ENCODE data around the gene ADRA2B.

Gene ADRA2B

GRCh38 chr2:96135621-96136020 lies 19.2 kb upstream of the ADRA2B start:
- Mint-ChIP-seq H3K27ac (peak overlapping the region; percentile 28), H3K9me3 (no peaks in the 10 kb centered on the region), H3K36me3 (ENCODE audit: low read depth) (no peaks in the 10 kb centered on the region), H3K4me3 (no peak overlapping the region), H3K27me3 (peaks cover 21% of the 10 kb centered on the region), H3K4me1 (ENCODE audit: low read depth) (peaks cover 9% of the 10 kb centered on the region)
- intact Hi-C loops (cut with micrococcal nuclease): no loop called here

GRCh38 chr2:96135171-96135570 lies 18.8 kb upstream of the ADRA2B start:
- H3K4me3 Mint-ChIP-seq: no peak overlapping the region
- no peak overlapping the region for H3K27ac Mint-ChIP-seq
- intact Hi-C loops (cut with micrococcal nuclease): no loop called here
- peaks cover 21% of the 10 kb centered on the region for H3K27me3 Mint-ChIP-seq
- no peaks in the 10 kb centered on the region for H3K36me3 Mint-ChIP-seq (ENCODE audit: low read depth)
- no peaks in the 10 kb centered on the region for H3K9me3 Mint-ChIP-seq
- H3K4me1 Mint-ChIP-seq (ENCODE audit: low read depth): peaks cover 9% of the 10 kb centered on the region

GRCh38 chr2:96134421-96134820 lies 18.1 kb upstream of the ADRA2B start:
- Mint-ChIP-seq H3K36me3 (ENCODE audit: low read depth) (no peaks in the 10 kb centered on the region), H3K9me3 (no peaks in the 10 kb centered on the region), H3K27ac (no peak overlapping the region), H3K27me3 (peaks cover 23% of the 10 kb centered on the region), H3K4me3 (no peak overlapping the region), H3K4me1 (ENCODE audit: low read depth) (peaks cover 9% of the 10 kb centered on the region)
- intact Hi-C loops (cut with micrococcal nuclease): no loop called here

- no peaks in the 10 kb centered on the region for H3K9me3 Mint-ChIP-seq
- H3K4me3 Mint-ChIP-seq: no peak overlapping the region
- intact Hi-C loops (cut with micrococcal nuclease): no loop called here
- H3K4me1 Mint-ChIP-seq (ENCODE audit: low read depth): no peaks in the 10 kb centered on the region
- H3K36me3 Mint-ChIP-seq (ENCODE audit: low read depth): no peaks in the 10 kb centered on the region
- H3K27ac Mint-ChIP-seq: no peak overlapping the region
- H3K27me3 Mint-ChIP-seq: peaks cover 18% of the 10 kb centered on the region
Observed at GRCh38 chr2:96131813-96132745, 15.7 kb upstream of the ADRA2B start.

- H3K4me3 Mint-ChIP-seq: no peak overlapping the region
- H3K4me1 Mint-ChIP-seq (ENCODE audit: low read depth): no peaks in the 10 kb centered on the region
- intact Hi-C loops (cut with micrococcal nuclease): no loop called here
- H3K36me3 Mint-ChIP-seq (ENCODE audit: low read depth): no peaks in the 10 kb centered on the region
- no peaks in the 10 kb centered on the region for H3K9me3 Mint-ChIP-seq
- H3K27me3 Mint-ChIP-seq: peaks cover 18% of the 10 kb centered on the region
- H3K27ac Mint-ChIP-seq: no peak overlapping the region
Observed at GRCh38 chr2:96131152-96131812, 14.9 kb upstream of the ADRA2B start.

GRCh38 chr2:96130483-96130882 lies 14.1 kb upstream of the ADRA2B start:
- intact Hi-C loops (cut with micrococcal nuclease): no loop called here
- H3K36me3 Mint-ChIP-seq (ENCODE audit: low read depth): no peaks in the 10 kb centered on the region
- H3K9me3 Mint-ChIP-seq: no peaks in the 10 kb centered on the region
- H3K27ac Mint-ChIP-seq: no peak overlapping the region
- peaks cover 14% of the 10 kb centered on the region for H3K27me3 Mint-ChIP-seq
- peaks cover under 1% of the 10 kb centered on the region for H3K4me1 Mint-ChIP-seq (ENCODE audit: low read depth)
- H3K4me3 Mint-ChIP-seq: no peak overlapping the region

- H3K4me3 Mint-ChIP-seq: no peak overlapping the region
- H3K27me3 Mint-ChIP-seq: peaks cover 18% of the 10 kb centered on the region
- peaks cover 9% of the 10 kb centered on the region for H3K4me1 Mint-ChIP-seq (ENCODE audit: low read depth)
- no peaks in the 10 kb centered on the region for H3K36me3 Mint-ChIP-seq (ENCODE audit: low read depth)
- intact Hi-C loops (cut with micrococcal nuclease): no loop called here
- no peaks in the 10 kb centered on the region for H3K9me3 Mint-ChIP-seq
- no peak overlapping the region for H3K27ac Mint-ChIP-seq
Observed at GRCh38 chr2:96129528-96130120, 13.3 kb upstream of the ADRA2B start.

- H3K36me3 Mint-ChIP-seq (ENCODE audit: low read depth): no peaks in the 10 kb centered on the region
- H3K4me3 Mint-ChIP-seq: no peak overlapping the region
- H3K9me3 Mint-ChIP-seq: no peaks in the 10 kb centered on the region
- peaks cover 19% of the 10 kb centered on the region for H3K27me3 Mint-ChIP-seq
- no peak overlapping the region for H3K27ac Mint-ChIP-seq
- intact Hi-C loops (cut with micrococcal nuclease): no loop called here
- peaks cover 21% of the 10 kb centered on the region for H3K4me1 Mint-ChIP-seq (ENCODE audit: low read depth)
Observed at GRCh38 chr2:96128456-96128855, 12.1 kb upstream of the ADRA2B start.

- intact Hi-C loops (cut with micrococcal nuclease): no loop called here
- H3K27me3 Mint-ChIP-seq: peaks cover 37% of the 10 kb centered on the region
- H3K9me3 Mint-ChIP-seq: no peaks in the 10 kb centered on the region
- no peak overlapping the region for H3K27ac Mint-ChIP-seq
- peaks cover 50% of the 10 kb centered on the region for H3K4me1 Mint-ChIP-seq (ENCODE audit: low read depth)
- H3K4me3 Mint-ChIP-seq: no peak overlapping the region
- no peaks in the 10 kb centered on the region for H3K36me3 Mint-ChIP-seq (ENCODE audit: low read depth)
Observed at GRCh38 chr2:96124406-96125265, 8.3 kb upstream of the ADRA2B start.

- H3K4me1 Mint-ChIP-seq (ENCODE audit: low read depth): peaks cover 57% of the 10 kb centered on the region
- no peaks in the 10 kb centered on the region for H3K36me3 Mint-ChIP-seq (ENCODE audit: low read depth)
- H3K27ac Mint-ChIP-seq: no peak overlapping the region
Observed at GRCh38 chr2:96123936-96124335, 7.6 kb upstream of the ADRA2B start.

GRCh38 chr2:96123290-96123689 lies 6.9 kb upstream of the ADRA2B start:
- H3K36me3 Mint-ChIP-seq (ENCODE audit: low read depth): no peaks in the 10 kb centered on the region
- intact Hi-C loops (cut with micrococcal nuclease): no loop called here
- H3K27ac Mint-ChIP-seq: no peak overlapping the region
- peaks cover 49% of the 10 kb centered on the region for H3K27me3 Mint-ChIP-seq
- H3K4me1 Mint-ChIP-seq (ENCODE audit: low read depth): peaks cover 60% of the 10 kb centered on the region
- no peak overlapping the region for H3K4me3 Mint-ChIP-seq
- H3K9me3 Mint-ChIP-seq: no peaks in the 10 kb centered on the region

More at GRCh38 chr2:96123936-96124335, 7.6 kb upstream of the ADRA2B start:
- intact Hi-C loops (cut with micrococcal nuclease): no loop called here
- Mint-ChIP-seq H3K27me3 (peaks cover 43% of the 10 kb centered on the region), H3K4me3 (no peak overlapping the region), H3K9me3 (no peaks in the 10 kb centered on the region)

GRCh38 chr2:96122391-96122790 lies 6.0 kb upstream of the ADRA2B start:
- H3K4me3 Mint-ChIP-seq: no peak overlapping the region
- intact Hi-C loops (cut with micrococcal nuclease): no loop called here
- no peaks in the 10 kb centered on the region for H3K9me3 Mint-ChIP-seq
- no peaks in the 10 kb centered on the region for H3K36me3 Mint-ChIP-seq (ENCODE audit: low read depth)
- peaks cover 66% of the 10 kb centered on the region for H3K4me1 Mint-ChIP-seq (ENCODE audit: low read depth)
- H3K27me3 Mint-ChIP-seq: peaks cover 58% of the 10 kb centered on the region
- no peak overlapping the region for H3K27ac Mint-ChIP-seq

- Mint-ChIP-seq H3K9me3 (no peaks in the 10 kb centered on the region), H3K4me3 (no peak overlapping the region), H3K27ac (no peak overlapping the region), H3K27me3 (peaks cover 63% of the 10 kb centered on the region), H3K36me3 (ENCODE audit: low read depth) (no peaks in the 10 kb centered on the region), H3K4me1 (ENCODE audit: low read depth) (peaks cover 67% of the 10 kb centered on the region)
- intact Hi-C loops (cut with micrococcal nuclease): no loop called here
Observed at GRCh38 chr2:96121414-96121813, 5.0 kb upstream of the ADRA2B start.
